Measurements from ENCODE around the gene CLCNKA. TPM values are rescaled to one million over a fixed set of nuclear protein-coding genes. Genes with fewer than 3 reads are reported as not detected.
"Not testable (repeated sequence)": the region's sequence is repeated elsewhere in the genome, so short reads cannot be mapped to it uniquely, and the experiment has no call there.

The CLCNKA gene
- total RNA-seq = 2.2 TPM

DNA sequence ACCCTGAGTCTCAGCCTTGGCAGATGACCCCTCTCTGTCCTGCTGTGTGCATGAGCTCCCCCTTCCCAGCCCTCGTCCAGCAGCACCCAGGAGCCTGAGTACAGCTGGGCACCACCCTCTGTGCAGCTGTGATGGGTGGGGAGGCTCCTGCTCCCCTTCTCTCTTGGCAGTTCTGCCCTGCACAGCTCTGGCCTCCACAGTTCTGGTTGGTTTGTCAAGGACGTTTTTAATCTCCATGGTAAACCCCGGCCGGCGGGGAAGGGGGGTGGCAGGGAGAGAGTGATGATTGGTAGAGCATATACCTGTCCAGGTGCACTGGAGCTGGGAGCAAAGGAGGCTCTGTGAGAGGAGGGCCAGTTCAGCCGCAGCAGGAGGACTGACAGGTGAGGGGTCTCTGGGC, at the start of gene CLCNKA:
CLCNKA (plus strand) TSS at position 356 of the 400 bp plus-strand sequence. CDS start 584 bp downstream, outside the sequence.
- no peak for DNase-seq (ENCODE audit: low spot score)

DNA sequence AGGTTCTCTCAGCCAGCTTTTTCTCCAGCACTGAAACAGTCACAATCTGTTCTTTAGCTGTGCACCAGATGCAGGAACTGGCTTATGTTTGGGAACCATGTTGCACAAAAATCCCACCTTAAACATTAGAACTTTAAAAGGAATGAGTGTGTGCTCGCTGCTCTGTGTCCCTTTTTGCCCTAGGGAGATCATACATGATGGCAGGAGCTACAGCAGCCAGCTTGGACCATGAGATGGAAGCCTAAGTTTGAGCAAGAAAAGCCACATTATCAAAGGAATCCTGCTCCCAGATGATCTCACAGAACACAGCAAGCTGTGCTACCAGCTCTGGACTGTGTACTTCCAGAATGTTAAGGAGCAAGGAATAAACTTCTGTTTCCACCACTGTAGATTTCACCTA, 49.4 kb upstream of the CLCNKA start:
- no peak for DNase-seq (ENCODE audit: low spot score)

DNA sequence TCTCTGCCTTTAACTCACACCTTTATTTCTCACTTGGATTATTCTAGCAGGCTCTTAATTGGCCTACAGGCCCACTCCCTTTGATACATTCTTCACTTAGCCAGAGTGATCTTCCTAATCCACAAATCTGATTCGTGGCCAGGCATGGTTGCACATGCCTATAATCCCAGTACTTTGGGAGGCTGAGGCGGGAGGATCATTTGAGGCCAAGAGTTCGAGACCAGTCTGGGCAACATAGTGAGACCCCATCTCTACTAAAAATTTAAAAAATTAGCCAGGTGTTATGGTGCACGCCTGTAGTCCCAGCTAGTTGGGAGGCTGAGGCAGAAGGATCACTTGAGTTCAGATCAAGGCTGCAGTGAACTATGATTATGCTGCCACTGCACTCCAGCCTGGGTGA, 48.1 kb upstream of the CLCNKA start:
- DNase-seq (ENCODE audit: low spot score) = no peak

DNA sequence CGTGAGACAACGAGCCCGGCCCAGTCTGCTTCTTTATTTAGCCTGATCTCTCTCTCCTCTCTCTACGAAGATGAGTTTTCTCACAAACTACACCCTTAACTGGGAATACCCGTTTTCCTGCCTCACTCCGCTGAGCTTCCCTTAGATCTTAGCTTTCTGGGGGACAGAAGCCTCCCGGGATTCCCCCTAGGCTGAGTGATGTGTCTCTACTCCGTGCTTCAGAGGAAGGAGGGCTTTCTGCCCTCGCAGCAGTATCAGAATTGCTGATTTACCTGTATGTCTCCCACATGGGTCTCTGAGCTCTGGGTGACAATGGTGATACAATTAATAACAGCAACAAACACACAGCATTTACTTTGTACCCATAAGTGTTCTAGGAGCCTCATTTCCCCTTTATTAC, 47.0 kb upstream of the CLCNKA start:
- no peak for DNase-seq (ENCODE audit: low spot score)

DNA sequence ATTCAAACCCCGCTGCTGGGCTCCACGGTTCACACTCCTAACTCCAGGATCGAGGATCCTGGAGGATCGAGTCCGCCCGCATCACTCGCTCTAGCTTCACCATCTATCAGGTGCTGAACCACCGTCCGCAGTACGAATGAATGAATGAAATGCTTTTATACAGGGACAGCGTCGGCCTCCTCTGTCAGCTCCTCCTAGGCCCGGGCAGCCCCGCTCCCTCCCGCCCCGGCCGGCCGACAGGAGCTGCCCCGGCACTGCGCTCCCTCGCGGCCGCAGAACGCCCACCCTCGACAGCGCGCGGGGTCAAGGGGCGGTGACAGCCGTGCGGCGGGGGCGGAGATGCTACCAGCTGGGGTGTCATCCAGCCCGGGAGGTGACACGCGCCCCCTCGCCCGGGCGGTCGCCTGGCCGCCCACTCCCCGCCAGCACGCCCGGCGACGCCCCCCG, 46.5 kb upstream of the CLCNKA start:
- no peak for DNase-seq (ENCODE audit: low spot score)

DNA sequence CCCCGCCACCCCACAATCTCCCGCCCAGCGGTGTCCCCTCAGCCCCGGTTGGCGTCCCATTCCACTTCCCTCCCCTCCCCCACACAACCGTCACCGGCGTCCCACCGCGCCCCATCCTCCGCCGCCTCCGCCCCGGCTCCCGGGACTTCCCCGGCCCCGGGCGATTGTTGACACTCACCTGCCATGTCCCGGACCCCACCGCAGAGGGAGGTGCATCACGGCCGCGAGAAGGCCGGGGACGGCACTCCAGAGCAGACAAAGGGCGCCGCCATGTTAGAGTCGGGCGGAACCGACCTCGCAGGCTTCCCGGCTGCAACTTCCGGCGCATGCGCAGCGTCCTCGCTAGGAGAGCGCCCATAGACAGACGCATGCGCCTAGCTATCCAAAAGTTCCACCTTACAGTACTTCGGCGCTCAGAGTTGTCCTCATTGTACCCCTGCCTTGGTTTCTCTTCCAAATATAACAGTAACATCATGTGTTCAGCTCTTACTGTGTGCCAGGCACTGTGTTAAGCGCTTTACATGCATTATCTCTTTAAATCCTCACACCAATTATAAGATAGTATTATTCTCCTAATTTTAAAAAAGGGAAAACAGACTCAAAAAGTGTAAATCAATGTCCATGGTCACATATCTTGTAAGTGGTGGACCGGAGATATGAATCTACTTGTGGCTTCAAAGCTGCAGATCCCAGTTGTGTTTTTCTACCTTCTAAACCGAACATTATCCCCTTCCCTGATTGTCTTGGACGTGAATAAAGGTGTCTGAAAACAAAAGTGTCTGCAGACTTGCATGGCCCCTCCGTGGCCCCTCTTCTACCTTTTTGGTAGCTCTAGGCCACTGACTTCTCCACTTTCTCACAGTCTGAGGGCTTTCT, 45.8 kb upstream of the CLCNKA start, which contains the start of gene ZBTB17:
ZBTB17 (minus strand) TSS at position 297 of the 876 bp plus-strand sequence. CDS start 27,606 bp downstream, outside the sequence.
- DNase-seq (ENCODE audit: low spot score) = peak; percentile 93

DNA sequence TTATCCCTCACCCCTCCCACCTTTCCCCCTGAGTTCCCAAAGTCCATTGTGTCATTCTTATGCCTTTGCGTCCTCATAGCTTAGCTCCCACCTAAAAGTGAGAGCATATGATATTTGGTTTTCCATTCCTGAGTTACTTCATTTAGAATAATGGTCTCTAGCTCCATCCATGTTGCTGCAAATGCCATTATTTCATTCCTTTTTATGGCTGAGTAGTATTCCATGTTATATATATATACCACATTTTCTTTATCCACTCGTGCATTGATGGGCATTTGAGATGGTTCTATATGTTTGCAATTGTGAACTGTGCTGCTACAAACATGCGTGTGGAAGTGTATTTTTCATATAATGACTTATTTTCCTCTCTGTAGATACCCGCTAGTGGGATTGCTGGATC, 43.9 kb upstream of the CLCNKA start:
- not testable (repeated sequence) for DNase-seq (ENCODE audit: low spot score)

DNA sequence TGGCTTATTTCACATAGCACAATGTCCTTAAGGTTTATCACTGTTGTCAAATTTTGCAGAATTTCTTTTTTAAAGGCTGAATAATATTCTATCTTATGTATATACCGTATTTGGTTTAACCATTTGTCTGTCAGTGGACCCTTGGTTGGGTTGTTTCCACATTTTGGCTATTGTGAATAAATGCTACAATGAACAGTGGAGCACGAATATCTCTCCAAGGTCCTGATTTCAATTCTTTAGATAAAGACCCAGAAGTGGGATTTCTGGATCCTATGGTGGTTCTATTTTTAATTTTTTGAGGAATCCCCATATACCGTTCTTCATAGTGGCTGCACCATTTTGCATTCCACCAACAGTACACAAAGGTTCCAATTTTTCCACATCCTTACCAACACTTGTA, 40.2 kb upstream of the CLCNKA start:
- DNase-seq (ENCODE audit: low spot score) = no peak

DNA sequence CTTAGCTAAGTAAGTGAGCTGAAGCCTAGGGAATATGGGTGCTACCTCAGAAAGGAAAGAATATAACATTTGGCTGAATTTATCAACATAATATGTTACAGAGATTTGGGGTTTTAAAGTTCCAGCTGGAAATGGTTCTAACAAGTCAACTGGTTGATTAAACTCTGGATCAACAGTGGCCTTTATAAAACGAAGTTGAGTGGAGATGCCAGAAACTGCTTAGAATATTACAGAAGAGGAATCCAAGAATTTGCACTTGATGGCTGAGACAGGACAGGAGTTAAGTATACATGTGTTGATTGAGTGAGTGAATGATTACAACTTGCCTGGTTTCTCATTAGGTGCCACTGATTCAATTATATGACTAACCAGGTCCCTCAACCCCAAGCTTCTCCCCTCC, 38.6 kb upstream of the CLCNKA start:
- DNase-seq (ENCODE audit: low spot score) = no peak

DNA sequence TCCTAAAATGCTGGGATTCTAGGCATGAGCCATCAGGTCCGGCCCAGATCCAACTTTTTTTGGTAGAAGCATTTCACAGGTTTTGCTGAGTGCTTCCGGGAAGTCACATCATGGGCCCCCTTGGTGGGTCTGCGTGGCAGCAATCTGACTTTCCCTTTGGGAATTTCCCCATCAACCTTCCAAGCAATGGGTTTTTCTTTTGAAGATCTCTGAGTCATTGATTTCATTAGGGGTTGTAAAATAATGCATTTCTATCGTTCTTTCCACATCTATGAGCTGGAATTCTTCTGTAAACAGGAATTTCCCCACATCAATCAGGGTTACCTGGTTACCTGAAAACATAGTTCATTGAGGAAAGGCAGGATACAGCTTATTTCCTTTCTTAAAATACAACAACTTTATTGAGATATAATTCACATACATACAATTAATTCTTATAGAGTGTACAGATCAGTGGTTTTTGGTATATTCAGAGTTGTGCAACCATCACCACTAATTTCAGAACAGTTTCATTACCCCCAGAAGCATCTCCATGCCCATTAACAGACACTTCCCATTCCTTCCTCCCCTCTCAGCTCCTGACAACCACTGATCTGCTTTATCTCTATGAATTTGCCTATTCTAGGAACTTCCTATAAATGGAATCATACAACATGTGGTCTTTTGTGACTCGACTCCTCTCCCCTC, 36.1 kb upstream of the CLCNKA start:
- no peak for DNase-seq (ENCODE audit: low spot score)

DNA sequence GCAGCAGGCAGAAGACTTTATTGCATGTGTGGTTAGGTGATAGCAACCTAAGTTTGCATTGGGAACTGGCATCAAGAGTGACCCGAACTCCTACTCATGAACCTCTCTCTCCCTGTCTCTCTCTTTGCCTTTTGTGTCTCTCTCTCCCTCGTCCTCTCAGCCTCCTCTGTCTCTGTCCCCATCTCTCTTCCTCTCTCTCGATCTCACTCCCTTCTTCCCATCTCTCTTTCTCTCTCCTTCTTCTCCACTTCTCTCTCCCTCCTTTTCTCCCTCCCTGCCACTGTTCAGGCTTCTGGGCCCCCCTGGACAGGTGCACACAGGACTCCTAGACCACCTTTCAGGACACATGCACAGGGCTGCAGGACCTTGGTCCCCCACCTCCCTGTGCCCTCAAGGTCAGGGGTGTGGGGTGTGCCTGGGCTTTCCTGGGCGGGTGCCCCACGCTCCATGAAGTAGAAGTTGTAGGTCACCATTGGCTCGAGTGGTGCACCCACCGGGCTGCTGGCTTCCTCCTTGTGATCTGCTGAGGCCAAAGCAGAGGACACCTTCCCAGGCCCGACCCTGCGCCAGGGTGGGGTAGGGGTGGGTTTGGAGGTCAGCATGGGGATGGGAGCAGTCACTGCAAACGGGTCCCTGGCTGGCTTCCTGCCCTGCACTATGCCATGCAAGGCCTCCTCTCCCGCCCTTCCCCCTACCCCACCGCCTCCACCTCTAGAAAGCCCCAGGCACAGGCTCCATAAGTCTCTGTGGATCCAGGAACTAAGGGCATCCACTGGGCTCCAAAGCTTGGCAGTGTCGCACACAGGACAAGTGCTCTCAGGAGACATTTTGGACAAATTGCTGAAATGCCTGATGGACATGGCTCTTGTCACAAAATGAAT, 32.7 kb upstream of the CLCNKA start:
- no peak for DNase-seq (ENCODE audit: low spot score)

DNA sequence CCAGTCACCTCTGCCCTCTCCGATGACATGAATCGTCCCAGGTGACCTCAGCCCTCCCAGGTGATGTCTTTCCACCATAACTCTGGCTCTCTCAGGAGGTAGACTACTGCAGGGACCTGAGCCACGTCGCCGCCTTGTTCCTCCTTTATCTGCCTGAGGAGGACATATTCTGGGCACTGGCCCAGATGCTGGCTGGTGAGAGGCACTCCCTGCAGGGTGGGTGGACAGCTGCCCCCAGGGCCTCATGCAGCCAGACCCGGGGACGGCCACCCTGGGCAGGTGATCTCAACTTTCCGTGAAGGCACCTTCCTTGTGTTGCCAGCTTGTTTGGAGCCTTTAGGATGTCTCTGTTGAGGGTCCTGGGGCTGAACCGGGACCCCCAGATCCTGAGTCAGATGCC, 32.1 kb upstream of the CLCNKA start:
- no peak for DNase-seq (ENCODE audit: low spot score)

DNA sequence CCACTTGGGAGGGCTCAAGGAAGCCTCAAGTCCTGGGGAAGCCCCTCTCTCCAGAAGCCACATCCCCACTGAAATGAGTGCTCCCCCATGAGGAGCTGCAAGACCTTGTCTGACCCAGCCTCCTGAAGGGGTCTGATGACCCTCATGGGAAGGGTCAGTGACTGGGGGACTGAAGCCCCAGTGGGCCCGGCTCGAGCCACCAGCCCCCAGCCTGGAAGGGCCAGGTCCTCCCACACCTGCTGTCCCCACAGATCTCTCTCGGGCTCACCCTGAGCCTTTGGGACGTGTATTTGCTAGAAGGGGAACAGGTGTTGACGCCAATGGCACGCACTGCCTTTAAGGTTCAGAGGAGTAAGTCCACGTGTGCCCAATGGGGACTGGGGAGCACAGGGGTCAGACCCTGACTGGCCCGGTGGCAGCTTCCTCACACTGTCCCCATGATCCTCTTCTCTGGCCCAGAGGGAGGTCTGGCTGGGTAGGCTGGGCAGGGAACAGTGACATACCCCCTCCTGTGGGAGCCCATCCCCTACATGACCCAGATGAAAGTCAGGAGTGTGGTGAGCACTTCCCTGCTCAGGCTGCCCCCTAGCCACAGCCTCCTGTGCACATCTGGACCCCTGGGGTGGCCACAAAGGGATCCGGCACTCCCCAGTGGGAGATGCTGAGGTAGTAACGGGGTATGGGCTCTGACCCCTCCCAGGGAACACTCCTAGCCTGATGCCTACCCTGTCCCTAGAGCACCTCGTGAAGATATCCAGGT, 30.2 kb upstream of the CLCNKA start:
- DNase-seq (ENCODE audit: low spot score) = no peak

DNA sequence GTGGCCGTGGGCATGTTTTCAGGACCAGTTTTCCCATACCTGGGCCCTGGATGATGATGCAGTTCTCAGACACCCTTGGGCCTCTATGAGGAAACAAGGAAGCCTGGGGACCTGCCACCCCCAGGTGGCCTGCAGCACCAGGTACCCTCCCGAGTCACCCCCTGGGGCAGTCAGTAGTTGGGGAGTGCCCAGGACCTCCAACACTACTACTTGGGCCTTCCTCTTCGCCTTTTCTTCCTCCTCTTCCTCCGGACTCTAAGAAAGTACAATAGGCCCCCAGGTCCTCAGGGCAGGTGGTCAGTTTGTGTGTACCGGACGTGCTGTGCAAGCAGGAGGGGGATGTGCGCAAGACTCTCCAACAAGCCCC, 29.7 kb upstream of the CLCNKA start:
- no peak for DNase-seq (ENCODE audit: low spot score)

DNA sequence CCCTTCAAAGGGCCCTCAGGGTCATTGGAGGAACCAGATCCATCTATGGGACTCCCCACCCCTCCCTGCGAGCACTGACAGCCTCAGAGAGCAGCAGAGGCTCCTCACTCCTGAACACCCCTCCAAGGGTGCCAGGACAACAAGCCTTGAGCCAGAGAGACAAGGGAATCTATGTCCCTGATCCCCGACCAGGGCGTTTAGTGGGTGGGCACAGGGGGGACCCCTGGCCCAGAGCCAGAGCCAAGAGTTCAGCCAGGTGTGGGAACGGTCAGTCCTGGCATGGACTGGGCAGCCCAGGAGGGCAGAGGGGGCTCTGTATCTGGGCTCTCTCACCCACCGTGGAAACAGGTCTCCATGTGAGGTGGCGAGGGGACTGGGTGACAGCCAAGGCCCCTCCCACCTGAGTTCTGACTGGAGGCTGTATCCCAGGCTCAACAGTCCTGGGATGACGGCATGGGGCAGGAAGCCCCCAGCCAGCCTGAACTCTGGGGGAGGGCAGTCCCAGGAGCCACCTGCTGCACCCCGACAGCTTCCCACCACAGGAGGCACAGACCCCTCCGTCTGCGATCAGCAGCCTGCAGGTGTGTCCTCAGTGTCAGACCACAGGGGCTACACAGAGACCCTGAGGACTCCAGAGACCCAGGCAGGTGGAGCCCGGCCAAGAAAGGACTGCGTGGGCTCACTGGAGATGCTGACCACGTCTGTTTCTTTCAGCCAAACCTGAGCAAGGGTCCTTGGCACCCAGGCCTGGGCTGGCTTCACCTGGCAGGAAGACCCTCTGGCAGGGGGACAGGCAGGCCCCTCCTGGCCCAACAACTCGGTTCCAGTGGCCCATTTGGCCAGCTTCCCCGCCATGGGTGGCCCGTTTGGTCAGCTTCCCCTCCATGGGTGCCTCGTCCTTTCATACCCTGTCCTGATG, 29.0 kb upstream of the CLCNKA start:
- DNase-seq (ENCODE audit: low spot score) = no peak

DNA sequence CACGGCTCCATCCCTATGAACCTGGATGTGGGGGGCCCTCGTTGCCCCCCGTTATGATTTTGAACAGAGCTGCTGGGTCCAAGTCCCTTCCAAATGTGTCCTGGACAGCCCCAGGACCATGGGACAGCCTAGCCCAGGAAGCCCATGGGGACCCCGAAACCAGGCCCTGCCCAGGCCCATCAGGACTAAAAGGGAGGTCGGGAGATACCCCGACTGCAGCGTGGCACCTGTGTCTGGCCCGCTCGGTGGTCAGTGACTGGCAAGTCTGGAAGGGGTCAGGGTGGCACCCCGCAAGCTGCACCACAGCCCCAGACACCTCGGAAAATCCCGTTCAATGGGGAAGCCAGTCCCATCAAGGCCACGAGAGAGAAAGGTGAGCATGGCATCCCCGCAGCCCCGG, 28.2 kb upstream of the CLCNKA start:
- DNase-seq (ENCODE audit: low spot score) = no peak

DNA sequence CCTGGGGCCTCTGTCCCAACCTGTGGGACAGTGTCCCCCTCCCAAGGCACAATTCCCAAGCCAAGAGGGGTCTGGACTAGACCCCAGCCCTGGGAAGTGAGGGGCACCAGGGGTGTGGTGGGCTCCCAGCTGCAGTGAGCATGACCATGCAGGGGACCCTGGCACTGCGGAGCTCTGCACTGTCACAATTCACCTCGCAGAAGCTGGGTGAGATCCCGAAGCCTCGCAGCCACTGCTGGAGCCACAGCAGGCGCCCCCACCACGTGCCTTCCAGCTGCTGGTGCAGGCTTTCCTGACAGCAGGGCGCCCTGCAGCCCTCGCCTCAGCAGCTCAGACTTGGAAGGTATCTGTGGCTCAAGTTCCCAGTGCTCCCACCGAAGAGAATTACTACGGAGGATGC, 27.8 kb upstream of the CLCNKA start:
- DNase-seq (ENCODE audit: low spot score) = no peak

DNA sequence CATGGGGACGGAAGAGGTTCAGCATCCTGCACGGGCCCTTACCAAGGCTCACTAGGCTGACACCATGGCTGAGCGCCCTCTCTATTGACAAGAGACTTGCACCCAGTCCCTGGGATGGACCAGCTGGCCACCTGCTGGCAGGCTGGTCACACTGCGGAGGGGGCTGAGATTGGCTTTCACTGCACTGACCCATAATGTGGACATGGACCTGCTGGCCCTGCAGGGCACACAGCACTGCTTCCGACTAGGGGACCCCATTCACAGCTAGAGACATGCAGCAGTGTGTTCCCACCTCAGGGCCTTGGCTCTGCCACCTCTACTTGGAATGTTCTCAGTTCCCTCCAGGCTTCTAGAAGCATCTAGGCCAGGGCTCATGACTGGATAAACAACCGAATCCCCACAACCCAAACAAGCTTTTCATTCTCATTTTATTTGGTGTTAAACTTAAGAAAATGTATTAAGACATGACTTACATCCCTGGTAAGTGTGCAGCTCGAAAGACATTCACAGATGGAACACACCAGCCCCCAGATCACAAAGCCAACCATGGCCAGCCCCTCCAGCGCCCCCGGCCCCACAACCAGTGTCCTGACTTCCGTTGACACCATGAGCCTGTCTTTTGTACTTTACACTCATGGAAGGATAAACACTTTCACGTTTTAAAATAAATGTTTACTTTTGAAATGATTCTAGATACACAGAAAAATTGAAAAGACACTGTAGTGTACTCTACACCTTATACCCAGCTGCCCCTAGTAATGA, 27.1 kb upstream of the CLCNKA start:
- peak; percentile 65 for DNase-seq (ENCODE audit: low spot score)

DNA sequence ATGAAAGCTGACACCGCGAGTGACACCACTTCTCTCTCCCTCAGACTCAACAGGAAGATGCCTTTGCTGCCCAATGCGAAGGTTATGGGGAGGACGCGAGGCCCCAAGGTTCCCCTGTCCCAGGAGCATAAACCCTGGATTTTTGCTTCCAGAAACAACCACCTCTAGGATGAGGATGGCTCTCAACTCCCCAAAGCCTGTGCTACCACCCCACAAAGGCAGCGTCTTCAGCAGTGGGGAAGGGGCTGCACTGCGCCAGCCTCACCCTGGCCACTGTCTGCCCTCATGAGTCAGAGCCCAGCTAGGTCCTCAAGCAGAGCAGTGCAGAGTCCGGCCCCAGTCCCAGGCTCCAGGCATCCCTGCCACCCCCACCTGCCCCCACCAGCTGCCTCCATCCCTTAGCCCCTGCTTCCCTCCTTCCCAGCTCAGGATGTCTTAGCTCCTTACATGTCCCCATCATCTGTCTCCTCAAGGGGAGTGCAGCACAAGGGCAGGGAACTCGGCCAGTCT, 24.7 kb upstream of the CLCNKA start:
- no peak for DNase-seq (ENCODE audit: low spot score)

Data from ureter (tissue), 1 donor.